Thymus (tissue), 14 donors: ENCODE results near the gene C22orf39. TPM values are rescaled to one million over a fixed set of nuclear protein-coding genes. Genes with fewer than 3 reads are reported as not detected.

ENCODE experiments used
- DNase-seq, 9 donors: peaks; one replicate each; pipeline ENCODE4 v3.0.0-alpha.2; 2013; ENCODE audit warnings: low spot score in 9 of 9, low read depth in 6 of 9, missing footprints in 1 of 9
- H3K27ac ChIP-seq, 2 donors: one replicate each; pipeline ENCODE4 v1.5.1; 2013; ENCODE audit warnings: control low read depth in 1 of 2, low read depth in 1 of 2, low read length in 1 of 2, mild to moderate bottlenecking in 1 of 2, moderate library complexity in 1 of 2
- H3K27me3 ChIP-seq, 2 donors: one replicate each; pipeline ENCODE4 v1.5.1; 2013; ENCODE audit warnings: low read length in 1 of 2; ENCODE audit not compliant: control insufficient read depth in 2 of 2, insufficient read depth in 1 of 2
- H3K36me3 ChIP-seq, 2 donors: one replicate each; pipeline ENCODE4 v1.5.1; 2013; ENCODE audit warnings: low read length in 1 of 2, mild to moderate bottlenecking in 1 of 2, moderate library complexity in 1 of 2; ENCODE audit not compliant: control insufficient read depth in 2 of 2, insufficient read depth in 2 of 2
- H3K4me1 ChIP-seq, 2 donors: one replicate each; pipeline ENCODE4 v1.5.1; 2013; ENCODE audit warnings: low read length in 2 of 2; ENCODE audit not compliant: control insufficient read depth in 2 of 2, insufficient read depth in 2 of 2
- H3K4me3 ChIP-seq, 2 donors: one replicate each; pipeline ENCODE4 v1.5.1; 2013; ENCODE audit warnings: low read length in 2 of 2, control low read depth in 1 of 2, mild to moderate bottlenecking in 1 of 2
- H3K9me3 ChIP-seq, 2 donors: one replicate each; pipeline ENCODE4 v1.5.1; 2013; ENCODE audit warnings: low read length in 1 of 2, mild to moderate bottlenecking in 1 of 2; ENCODE audit not compliant: control insufficient read depth in 2 of 2, insufficient read depth in 1 of 2
- WGBS: extraction: QIAGEN DNeasy Blood & Tissue Kit; methylation state at CpG from one replicate; pipeline ENCODE4 v1.1.7; 2013; 5-methylcytosine and 5-hydroxymethylcytosine counted together
- long read RNA-seq, 10 donors: transcript quantifications; one replicate each; lab custom pipeline, GENCODE V29; 2026
- polyA plus RNA-seq: library from polyadenylated mRNA; stranded (reverse); fragments of 200-250 nt; gene quantifications from one replicate; pipeline ENCODE4 v1.2.3, GENCODE V29; 2013
- total RNA-seq: library from RNA; stranded (reverse); fragments of 120-200 nt; gene quantifications from one replicate; pipeline ENCODE4 v1.2.4, GENCODE V29; 2013
- donor health status: healthy.

Gene C22orf39, protein sequence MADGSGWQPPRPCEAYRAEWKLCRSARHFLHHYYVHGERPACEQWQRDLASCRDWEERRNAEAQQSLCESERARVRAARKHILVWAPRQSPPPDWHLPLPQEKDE
- total RNA-seq: 34.5 TPM
- polyA plus RNA-seq: 43.4 TPM
- long read RNA-seq, donor 1, partial matches to known transcripts: 0 of 4 reads
- long read RNA-seq, donor 1, other reads (novel, unspliced or antisense): 0 of 4 reads
- long read RNA-seq, donor 2, transcript C22orf39-203 (3 exons, 1,005 nt): major isoform, 24 of 52 reads
- long read RNA-seq, donor 2, transcript C22orf39-202 (3 exons, 3,350 nt): minor isoform, 20 of 52 reads
- long read RNA-seq, donor 2, partial matches to known transcripts: 8 of 52 reads
- long read RNA-seq, donor 2, other reads (novel, unspliced or antisense): 0 of 52 reads
- long read RNA-seq, donor 3, transcript C22orf39-203 (3 exons, 1,005 nt): major isoform, 28 of 138 reads
- long read RNA-seq, donor 3, transcript C22orf39-202 (3 exons, 3,350 nt): minor isoform, 15 of 138 reads
- long read RNA-seq, donor 3, partial matches to known transcripts: 33 of 138 reads
- long read RNA-seq, donor 3, other reads (novel, unspliced or antisense): 62 of 138 reads
- long read RNA-seq, donor 4, transcript C22orf39-203 (3 exons, 1,005 nt): major isoform, 10 of 71 reads
- long read RNA-seq, donor 4, partial matches to known transcripts: 21 of 71 reads
- long read RNA-seq, donor 4, other reads (novel, unspliced or antisense): 36 of 71 reads
- long read RNA-seq, donor 5, transcript C22orf39-202 (3 exons, 3,350 nt): minor isoform, 10 of 37 reads
- long read RNA-seq, donor 5, transcript C22orf39-203 (3 exons, 1,005 nt): major isoform, 20 of 37 reads
- long read RNA-seq, donor 5, partial matches to known transcripts: 7 of 37 reads
- long read RNA-seq, donor 5, other reads (novel, unspliced or antisense): 0 of 37 reads
- long read RNA-seq, donor 6, transcript C22orf39-203 (3 exons, 1,005 nt): major isoform, 13 of 32 reads
- long read RNA-seq, donor 6, transcript C22orf39-202 (3 exons, 3,350 nt): minor isoform, 10 of 32 reads
- long read RNA-seq, donor 6, partial matches to known transcripts: 9 of 32 reads
- long read RNA-seq, donor 6, other reads (novel, unspliced or antisense): 0 of 32 reads
- long read RNA-seq, donor 7, transcript C22orf39-202 (3 exons, 3,350 nt): minor isoform, 7 of 111 reads
- long read RNA-seq, donor 7, transcript C22orf39-203 (3 exons, 1,005 nt): major isoform, 9 of 111 reads
- long read RNA-seq, donor 7, partial matches to known transcripts: 32 of 111 reads
- long read RNA-seq, donor 7, other reads (novel, unspliced or antisense): 63 of 111 reads
- long read RNA-seq, donor 8, partial matches to known transcripts: 0 of 6 reads
- long read RNA-seq, donor 8, other reads (novel, unspliced or antisense): 0 of 6 reads
- long read RNA-seq, donor 9, transcript C22orf39-202 (3 exons, 3,350 nt): minor isoform, 8 of 19 reads
- long read RNA-seq, donor 9, transcript C22orf39-203 (3 exons, 1,005 nt): major isoform, 11 of 19 reads
- long read RNA-seq, donor 9, partial matches to known transcripts: 0 of 19 reads
- long read RNA-seq, donor 9, other reads (novel, unspliced or antisense): 0 of 19 reads
- long read RNA-seq, donor 10, transcript C22orf39-202 (3 exons, 3,350 nt): minor isoform, 7 of 16 reads
- long read RNA-seq, donor 10, transcript C22orf39-203 (3 exons, 1,005 nt): major isoform, 9 of 16 reads
- long read RNA-seq, donor 10, partial matches to known transcripts: 0 of 16 reads
- long read RNA-seq, donor 10, other reads (novel, unspliced or antisense): 0 of 16 reads

DNA sequence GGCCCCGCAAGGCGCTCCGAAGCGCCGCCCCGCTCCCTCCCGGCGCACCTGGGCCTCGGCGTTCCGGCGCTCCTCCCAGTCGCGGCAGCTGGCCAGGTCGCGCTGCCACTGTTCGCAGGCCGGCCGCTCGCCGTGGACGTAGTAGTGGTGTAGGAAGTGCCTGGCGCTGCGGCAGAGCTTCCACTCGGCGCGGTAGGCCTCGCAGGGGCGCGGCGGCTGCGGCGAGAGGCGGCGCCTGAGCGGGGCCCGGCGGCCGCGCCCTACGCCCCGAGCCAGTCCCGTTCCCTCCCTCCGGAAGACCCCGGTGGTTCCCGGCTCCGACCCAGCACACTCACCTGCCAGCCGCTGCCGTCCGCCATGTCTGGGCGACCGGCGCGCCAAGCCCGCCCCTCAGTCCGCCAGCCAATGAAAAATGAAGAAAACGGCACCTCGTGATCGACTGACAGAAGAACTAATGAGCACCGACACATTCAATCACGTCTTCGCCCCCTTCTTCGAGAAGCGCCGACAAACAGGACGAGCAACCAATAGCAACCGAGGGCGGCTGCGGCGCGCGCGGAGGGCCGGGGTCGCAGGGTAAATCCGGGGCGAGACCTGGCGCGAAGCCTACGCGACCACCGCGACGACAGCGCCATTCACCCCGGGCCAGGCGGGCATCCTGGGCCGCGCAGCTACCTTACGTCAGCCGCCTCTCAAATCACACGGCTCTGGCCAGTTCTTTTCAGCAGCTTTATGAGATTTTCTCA lies at the start of gene C22orf39:
C22orf39 (minus strand) TSS at position 382 of the 746 bp plus-strand sequence; CDS start at position 359, 23 bp downstream.
- Histone ChIP-seq H3K9me3 (no peaks in the 10 kb centered on the region), H3K27ac (peak within 1 kb of the TSS; percentile 86 to 92), H3K36me3 (peaks cover 20 to 32% of the 10 kb centered on the region in 2 donors), H3K27me3 (no peaks in the 10 kb centered on the region), H3K4me3 (peak within 1 kb of the TSS; percentile 80 to 91), H3K4me1 (peaks cover 17 to 26% of the 10 kb centered on the region in 2 donors)
- under 1% methylated on average over 92 of the region's 92 CpGs for WGBS
- peak; percentile 76 to 96 (median 86) for DNase-seq

DNA sequence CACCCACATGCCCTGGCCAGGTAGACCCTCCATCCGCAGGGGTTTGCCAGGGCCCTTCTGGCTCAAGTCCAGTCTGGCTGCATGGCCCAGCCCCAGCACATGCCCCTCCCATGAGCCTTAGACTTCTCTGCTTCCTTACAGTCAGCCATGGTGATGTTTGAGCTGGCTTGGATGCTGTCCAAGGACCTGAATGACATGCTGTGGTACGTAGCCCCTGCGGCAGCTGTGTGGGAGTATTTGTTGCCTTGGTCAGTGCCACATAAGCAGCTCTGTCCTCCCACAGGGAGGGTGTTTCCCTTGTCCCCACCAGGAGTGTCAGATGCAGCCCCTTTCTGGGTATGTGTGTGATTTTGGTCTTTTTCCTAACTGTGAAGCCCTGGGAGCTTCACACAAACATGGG lies 49.7 kb upstream of the C22orf39 start:
- Histone ChIP-seq H3K9me3 (no peaks in the 10 kb centered on the region), H3K4me1 (no peaks in the 10 kb centered on the region), H3K4me3 (no peak overlapping the region), H3K27me3 (no peaks in the 10 kb centered on the region), H3K36me3 (peaks cover 39 to 47% of the 10 kb centered on the region in 2 donors), H3K27ac (no peak overlapping the region)
- DNase-seq: no peak
- WGBS: 95% methylated on average over 3 of the region's 3 CpGs

DNA sequence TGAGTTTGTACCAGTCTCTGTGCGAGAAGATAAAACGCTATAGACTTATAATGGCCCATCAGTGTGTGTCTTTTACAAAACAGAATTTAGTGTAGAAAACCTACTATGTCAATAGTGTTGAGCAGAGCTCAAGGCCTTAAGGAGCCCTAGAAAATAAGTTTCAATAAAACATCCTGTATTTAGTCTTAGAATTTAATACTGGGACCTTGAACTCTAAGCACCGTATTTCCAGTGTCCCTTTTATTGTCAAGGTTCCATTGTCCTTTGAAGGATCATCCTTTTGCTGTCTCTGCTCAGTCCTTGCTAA lies 48.8 kb upstream of the C22orf39 start:
- no peak for DNase-seq
- H3K27me3 ChIP-seq: no peaks in the 10 kb centered on the region
- no peak overlapping the region for H3K27ac ChIP-seq
- H3K4me3 ChIP-seq: no peak overlapping the region
- H3K9me3 ChIP-seq: no peaks in the 10 kb centered on the region
- H3K36me3 ChIP-seq: peaks cover 39 to 47% of the 10 kb centered on the region in 2 donors
- 97% methylated on average over 3 of the region's 3 CpGs for WGBS
- no peaks in the 10 kb centered on the region for H3K4me1 ChIP-seq

DNA sequence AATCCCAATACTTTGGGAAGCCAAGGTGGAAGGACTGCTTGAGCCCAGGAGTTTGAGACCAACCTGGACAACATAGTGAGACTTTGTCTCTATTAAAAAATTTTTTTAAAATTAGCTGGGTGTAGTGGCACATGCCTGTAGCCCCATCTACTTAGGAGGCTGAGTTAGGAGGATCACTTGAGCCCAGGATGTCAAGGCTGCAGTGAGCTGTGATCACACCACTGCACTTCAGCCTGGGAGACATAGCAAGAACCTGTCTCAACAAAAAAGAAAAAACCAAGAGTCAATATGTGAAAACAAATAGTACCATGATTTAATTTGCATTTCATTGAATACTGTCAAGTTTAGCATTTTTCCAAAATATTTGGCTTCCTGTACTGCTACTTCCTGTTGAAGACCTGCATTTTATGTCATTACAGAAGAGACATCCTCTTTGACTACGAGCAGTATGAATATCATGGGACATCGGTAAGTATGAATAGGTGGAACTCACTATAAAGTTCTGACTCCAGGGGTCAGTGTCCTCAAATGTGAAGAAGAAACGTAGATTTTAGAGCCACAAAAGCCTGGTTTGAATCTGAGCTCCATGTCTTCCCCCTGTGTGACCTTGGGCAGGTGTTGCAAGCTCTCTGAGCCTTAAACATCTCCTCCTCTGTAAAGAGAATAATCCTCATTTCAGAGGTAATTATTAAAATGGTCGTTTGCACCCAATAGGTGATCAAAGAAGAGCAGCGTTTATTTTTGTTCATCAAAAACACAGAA lies 48.2 kb upstream of the C22orf39 start:
- no peaks in the 10 kb centered on the region for H3K27me3 ChIP-seq
- H3K36me3 ChIP-seq: peaks cover 39 to 47% of the 10 kb centered on the region in 2 donors
- WGBS: 90% methylated on average over 5 of the region's 5 CpGs
- no peaks in the 10 kb centered on the region for H3K4me1 ChIP-seq
- H3K27ac ChIP-seq: peak overlapping the region in 1 of 2 donors; percentile 9
- no peak overlapping the region for H3K4me3 ChIP-seq
- peak in 1 of 9 donors; percentile 22 for DNase-seq
- H3K9me3 ChIP-seq: no peaks in the 10 kb centered on the region

DNA sequence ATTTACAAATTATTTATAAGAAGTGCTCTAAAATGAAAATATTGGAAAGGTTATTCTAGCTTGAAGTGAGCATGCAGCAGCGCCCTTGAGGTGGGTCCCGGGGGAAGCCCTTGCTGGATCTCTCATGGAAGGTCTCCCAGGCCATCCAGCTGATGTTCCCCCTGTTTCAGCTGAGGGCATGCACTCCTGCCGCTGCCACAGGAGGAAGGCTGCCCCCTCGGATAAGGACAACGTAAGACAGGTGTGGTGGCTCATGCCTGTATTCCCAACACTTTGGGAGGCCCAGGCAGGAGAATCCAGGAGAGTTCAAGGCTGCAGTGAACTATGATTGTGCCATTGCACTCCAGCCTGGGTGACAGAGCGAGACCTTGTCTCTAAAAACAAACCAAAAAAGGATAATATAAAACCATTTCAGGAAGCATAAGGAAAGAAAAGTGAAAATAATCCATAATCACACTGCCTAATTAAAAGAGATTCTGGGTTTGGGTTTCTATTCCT lies 47.2 kb upstream of the C22orf39 start:
- H3K36me3 ChIP-seq: peaks cover 36 to 43% of the 10 kb centered on the region in 2 donors
- no peaks in the 10 kb centered on the region for H3K27me3 ChIP-seq
- H3K9me3 ChIP-seq: no peaks in the 10 kb centered on the region
- no peak for DNase-seq
- H3K4me1 ChIP-seq: no peaks in the 10 kb centered on the region
- WGBS: 98% methylated on average over 6 of the region's 6 CpGs
- no peak overlapping the region for H3K4me3 ChIP-seq
- no peak overlapping the region for H3K27ac ChIP-seq

DNA sequence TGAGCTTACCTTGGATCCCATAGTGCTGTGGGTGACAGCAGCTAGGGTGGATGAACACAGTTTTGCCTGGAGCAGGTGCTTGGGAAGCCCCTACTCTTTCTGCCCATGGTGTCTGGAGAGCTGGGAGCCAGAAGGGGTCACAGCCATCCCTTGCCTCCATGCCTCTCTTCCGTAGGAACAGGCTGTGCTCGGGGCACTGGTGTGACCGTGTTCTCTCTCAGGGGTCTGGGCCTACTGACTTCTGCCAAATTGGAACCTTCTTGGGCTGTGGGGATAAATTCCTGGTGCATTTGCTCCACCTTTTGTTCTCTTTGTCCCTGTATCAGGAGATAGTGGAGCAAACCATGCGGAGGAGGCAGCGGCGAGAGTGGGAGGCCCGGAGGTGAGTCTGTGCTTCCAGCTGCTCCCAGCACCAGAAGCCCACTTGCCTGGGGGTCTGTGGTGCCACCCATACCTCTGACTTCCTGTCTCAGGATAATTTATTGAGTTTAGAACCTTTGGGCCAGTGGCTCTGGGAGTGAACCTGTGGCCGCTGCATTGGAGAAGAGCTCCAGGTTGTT lies 46.6 kb upstream of the C22orf39 start:
- H3K4me1 ChIP-seq: no peaks in the 10 kb centered on the region
- no peak overlapping the region for H3K27ac ChIP-seq
- no peak overlapping the region for H3K4me3 ChIP-seq
- peaks cover 31 to 44% of the 10 kb centered on the region in 2 donors for H3K36me3 ChIP-seq
- no peaks in the 10 kb centered on the region for H3K27me3 ChIP-seq
- H3K9me3 ChIP-seq: no peaks in the 10 kb centered on the region
- 97% methylated on average over 8 of the region's 8 CpGs for WGBS
- no peak for DNase-seq

DNA sequence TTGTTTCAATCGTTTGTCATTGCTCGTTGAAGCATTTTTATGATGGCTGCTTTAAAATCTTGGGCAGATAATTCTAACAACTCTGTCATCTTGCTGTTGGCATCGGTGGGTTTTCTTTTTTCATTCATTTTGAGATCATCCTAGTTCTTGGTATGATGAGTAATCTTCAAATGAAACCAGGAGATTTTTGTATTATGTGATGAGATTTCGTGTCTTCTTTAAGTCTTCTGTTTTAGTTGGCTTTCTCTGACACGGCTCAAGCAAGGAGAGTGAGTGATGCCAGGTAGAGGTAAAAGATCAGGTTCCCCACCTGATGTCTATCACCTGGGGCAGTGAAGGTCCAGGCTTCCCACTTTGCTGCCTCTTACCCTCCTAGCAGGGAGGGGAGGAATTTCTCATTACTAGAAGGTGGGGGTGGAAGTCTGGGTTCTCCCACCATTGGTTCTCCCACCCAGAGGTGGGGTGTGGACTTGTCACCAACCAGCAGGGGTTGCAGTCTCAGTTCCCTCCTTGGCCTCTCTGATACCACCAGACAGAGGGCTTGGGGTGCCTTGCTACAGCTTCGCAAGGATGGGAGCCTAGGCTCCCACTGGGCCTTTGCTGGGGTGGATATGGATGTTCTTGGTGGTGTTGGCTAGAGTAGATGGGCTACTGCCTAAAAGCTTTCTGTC lies 45.1 kb upstream of the C22orf39 start:
- H3K27me3 ChIP-seq: no peaks in the 10 kb centered on the region
- no peak overlapping the region for H3K4me3 ChIP-seq
- WGBS: 96% methylated on average over 6 of the region's 6 CpGs
- no peak for DNase-seq
- no peaks in the 10 kb centered on the region for H3K4me1 ChIP-seq
- peaks cover 23 to 45% of the 10 kb centered on the region in 2 donors for H3K36me3 ChIP-seq
- no peak overlapping the region for H3K27ac ChIP-seq
- H3K9me3 ChIP-seq: no peaks in the 10 kb centered on the region
